Activated T-cell treated with anti-CD3 and anti-CD28 coated beads, Interleukin-2, amount 50 U/mL, for 72 hours (primary cell): ENCODE measurements around the gene EGFR. TPM values are rescaled to one million over a fixed set of nuclear protein-coding genes. Genes with fewer than 3 reads are reported as not detected.

Source experiments
- ATAC-seq, 2 donors: fragments of 150-1000 bp; cut with Tn5 transposase; replicated peaks in 1 of 2; 2 replicates each; pipeline ENCODE4 v1.10.0; 2021; ENCODE audit warnings: moderate library complexity in 2 of 2, mild to moderate bottlenecking in 1 of 2
- DNase-seq, 2 donors: peaks; one replicate each; pipeline ENCODE4 v3.0.0; 2021 to 2022; ENCODE audit warnings: mixed read lengths in 1 of 2
- H3K27ac Mint-ChIP-seq: one replicate; pipeline ENCODE4 v1.8.0; 2022; ENCODE audit warnings: mild to moderate bottlenecking, moderate library complexity, mixed read lengths
- H3K27me3 Mint-ChIP-seq: one replicate; pipeline ENCODE4 v1.8.0; 2022; ENCODE audit warnings: low read depth, mixed read lengths
- H3K36me3 Mint-ChIP-seq, 2 donors: one replicate each; pipeline ENCODE4 v1.8.0; 2022; ENCODE audit warnings: mixed read lengths in 2 of 2, mild to moderate bottlenecking in 1 of 2; ENCODE audit not compliant: insufficient read depth in 2 of 2
- H3K4me1 Mint-ChIP-seq: one replicate; pipeline ENCODE4 v1.8.0; 2022; ENCODE audit warnings: low read depth, mixed read lengths
- H3K4me3 Mint-ChIP-seq, 2 donors: one replicate each; pipeline ENCODE4 v1.8.0; 2022; ENCODE audit warnings: mild to moderate bottlenecking in 2 of 2, mixed read lengths in 2 of 2, moderate library complexity in 2 of 2
- H3K9me3 Mint-ChIP-seq, 2 donors: one replicate each; pipeline ENCODE4 v1.8.0; 2022; ENCODE audit warnings: mixed read lengths in 2 of 2
- total RNA-seq, 2 donors: library from RNA; stranded (reverse); gene quantifications; one replicate each; pipeline ENCODE4 v1.2.3, GENCODE V29; 2022

The EGFR gene
- total RNA-seq, 2 donors from 2014 or later = 0.09 TPM; not detected in 1

DNA sequence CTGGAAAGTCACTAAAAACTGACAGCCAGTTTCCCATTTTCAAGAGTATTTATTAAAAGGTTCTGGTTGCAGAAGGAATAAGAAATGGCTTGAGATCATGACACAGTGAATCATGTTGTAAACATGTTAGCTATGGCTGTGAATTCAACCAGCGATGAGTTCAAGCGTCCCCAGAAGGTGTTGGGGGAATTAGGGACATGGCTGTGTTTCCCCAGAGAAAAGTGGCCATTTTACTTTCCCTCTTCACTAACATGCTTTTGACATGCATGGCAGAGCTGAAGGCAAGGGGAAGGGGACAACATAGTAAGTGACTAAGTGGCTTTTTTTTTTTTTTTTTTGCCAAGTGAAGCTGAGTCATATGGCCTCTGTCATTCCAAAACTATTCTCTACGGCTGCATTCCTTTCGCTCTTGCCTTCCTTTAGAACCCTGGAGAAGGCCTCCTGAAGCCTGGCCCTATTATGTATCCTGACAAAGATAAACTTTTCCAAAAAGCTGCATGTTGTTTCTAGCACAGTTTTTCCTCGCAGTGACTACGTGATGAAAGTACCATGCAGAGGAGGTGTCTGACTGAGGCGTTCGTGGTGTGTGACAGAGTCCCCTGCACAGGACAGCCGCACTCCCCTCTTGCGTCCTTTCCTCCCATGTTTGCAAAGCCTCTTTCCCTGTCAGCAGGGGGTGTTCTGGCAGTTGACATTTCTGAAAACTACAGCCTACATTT lies 46.9 kb downstream of the EGFR start:
- Mint-ChIP-seq H3K9me3 (no peaks in the 10 kb centered on the region), H3K27me3 (peaks cover 42% of the 10 kb centered on the region), H3K27ac (no peak overlapping the region), H3K36me3 (no peaks in the 10 kb centered on the region), H3K4me1 (no peaks in the 10 kb centered on the region), H3K4me3 (no peak overlapping the region)
- ATAC-seq (peak in 1 of 2 donors; percentile 53), DNase-seq (no peak)

DNA sequence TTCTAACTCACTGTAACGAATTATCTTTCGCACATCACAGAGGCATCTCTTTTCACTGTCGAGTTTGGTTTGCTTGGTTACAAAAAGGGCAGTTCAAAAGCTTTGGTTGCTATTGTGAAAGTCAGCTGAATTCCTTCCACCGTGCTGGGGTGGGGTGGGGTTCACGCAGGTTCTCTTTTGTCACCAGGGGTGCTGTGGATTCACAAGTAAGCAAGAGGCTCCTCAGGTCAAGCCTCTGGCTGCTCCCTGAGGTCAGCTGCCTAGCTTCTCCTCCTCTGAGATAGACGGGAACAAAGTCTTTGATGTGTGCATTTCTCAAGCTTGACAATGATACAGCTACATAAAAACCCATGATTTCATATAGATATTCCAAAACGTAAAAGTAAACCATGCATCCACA lies 47.7 kb downstream of the EGFR start:
- Mint-ChIP-seq H3K27me3 (peaks cover 42% of the 10 kb centered on the region), H3K36me3 (no peaks in the 10 kb centered on the region), H3K4me1 (no peaks in the 10 kb centered on the region), H3K27ac (no peak overlapping the region), H3K4me3 (no peak overlapping the region), H3K9me3 (no peaks in the 10 kb centered on the region)
- DNase-seq = no peak
- ATAC-seq = no peak

- Mint-ChIP-seq H3K27ac (no peak overlapping the region), H3K9me3 (no peaks in the 10 kb centered on the region), H3K4me1 (no peaks in the 10 kb centered on the region), H3K36me3 (no peaks in the 10 kb centered on the region), H3K4me3 (no peak overlapping the region), H3K27me3 (peaks cover 42% of the 10 kb centered on the region)
- no peak for ATAC-seq
- DNase-seq = no peak
These were observed 48.1 kb downstream of the EGFR start for GRCh38 chr7:55066938-55067337.

GRCh38 chr7:55067748-55068147 lies 48.9 kb downstream of the EGFR start:
- no peak overlapping the region for H3K27ac Mint-ChIP-seq
- no peak for ATAC-seq
- peaks cover under 1% of the 10 kb centered on the region for H3K4me1 Mint-ChIP-seq
- H3K27me3 Mint-ChIP-seq = peaks cover 39% of the 10 kb centered on the region
- H3K36me3 Mint-ChIP-seq = no peaks in the 10 kb centered on the region
- DNase-seq = no peak
- no peaks in the 10 kb centered on the region for H3K9me3 Mint-ChIP-seq
- H3K4me3 Mint-ChIP-seq = no peak overlapping the region

GRCh38 chr7:55069271-55069792 lies 50.5 kb downstream of the EGFR start:
- Mint-ChIP-seq H3K27me3 (peaks cover 31% of the 10 kb centered on the region), H3K36me3 (no peaks in the 10 kb centered on the region), H3K4me1 (peaks cover 15% of the 10 kb centered on the region), H3K27ac (no peak overlapping the region), H3K4me3 (no peak overlapping the region), H3K9me3 (no peaks in the 10 kb centered on the region)
- no peak for ATAC-seq
- DNase-seq = no peak

DNA sequence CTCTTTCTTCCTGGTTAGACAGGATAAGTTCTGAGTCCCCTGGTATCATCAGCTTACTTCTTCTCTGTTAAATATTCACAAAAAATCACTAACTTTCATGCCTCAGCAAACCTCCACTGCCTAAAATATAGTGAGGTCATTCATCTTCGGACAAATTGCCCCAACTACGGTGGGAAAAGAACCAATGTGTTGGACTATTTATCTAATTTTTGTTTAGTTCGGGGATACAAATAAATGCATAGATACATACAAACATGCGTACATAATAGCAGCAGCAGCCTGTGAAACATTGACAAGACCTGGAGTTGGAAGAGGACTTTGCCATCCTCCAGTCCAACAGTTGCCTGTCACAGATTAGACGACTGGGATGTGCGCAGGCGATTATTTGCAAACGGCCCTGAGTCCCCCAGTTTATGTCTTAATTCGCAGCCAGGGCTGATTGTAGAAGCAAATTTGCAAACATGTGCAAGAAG lies 51.5 kb downstream of the EGFR start:
- H3K27me3 Mint-ChIP-seq = peaks cover 31% of the 10 kb centered on the region
- DNase-seq (no peak), ATAC-seq (no peak)
- H3K36me3 Mint-ChIP-seq = no peaks in the 10 kb centered on the region
- peaks cover 22% of the 10 kb centered on the region for H3K4me1 Mint-ChIP-seq
- H3K9me3 Mint-ChIP-seq = no peaks in the 10 kb centered on the region
- no peak overlapping the region for H3K4me3 Mint-ChIP-seq
- no peak overlapping the region for H3K27ac Mint-ChIP-seq

GRCh38 chr7:55070854-55071253 lies 52.0 kb downstream of the EGFR start:
- Mint-ChIP-seq H3K27me3 (peaks cover 31% of the 10 kb centered on the region), H3K4me1 (peaks cover 22% of the 10 kb centered on the region), H3K27ac (no peak overlapping the region), H3K4me3 (no peak overlapping the region), H3K36me3 (no peaks in the 10 kb centered on the region), H3K9me3 (no peaks in the 10 kb centered on the region)
- DNase-seq (no peak), ATAC-seq (no peak)

- peaks cover 22% of the 10 kb centered on the region for H3K4me1 Mint-ChIP-seq
- H3K27me3 Mint-ChIP-seq = peaks cover 27% of the 10 kb centered on the region
These were observed 52.8 kb downstream of the EGFR start for GRCh38 chr7:55071411-55072175.

GRCh38 chr7:55072251-55072650 lies 53.4 kb downstream of the EGFR start:
- Mint-ChIP-seq H3K4me3 (no peak overlapping the region), H3K27me3 (peaks cover 22% of the 10 kb centered on the region), H3K36me3 (no peaks in the 10 kb centered on the region), H3K9me3 (no peaks in the 10 kb centered on the region), H3K27ac (no peak overlapping the region), H3K4me1 (peaks cover 22% of the 10 kb centered on the region)
- DNase-seq (no peak), ATAC-seq (no peak)

More at GRCh38 chr7:55071411-55072175, 52.8 kb downstream of the EGFR start:
- no peak for ATAC-seq
- DNase-seq = no peak
- no peak overlapping the region for H3K4me3 Mint-ChIP-seq
- H3K36me3 Mint-ChIP-seq = no peaks in the 10 kb centered on the region
- H3K27ac Mint-ChIP-seq = no peak overlapping the region
- no peaks in the 10 kb centered on the region for H3K9me3 Mint-ChIP-seq

- Mint-ChIP-seq H3K9me3 (no peaks in the 10 kb centered on the region), H3K4me1 (peaks cover 22% of the 10 kb centered on the region), H3K27me3 (peaks cover 22% of the 10 kb centered on the region), H3K27ac (no peak overlapping the region), H3K4me3 (peak overlapping the region in 1 of 2 donors; percentile 62), H3K36me3 (no peaks in the 10 kb centered on the region)
- ATAC-seq = peak; percentile 73 to 79
- DNase-seq = peak in 1 of 2 donors; percentile 2
These were observed 54.3 kb downstream of the EGFR start for GRCh38 chr7:55073051-55073511.

DNA sequence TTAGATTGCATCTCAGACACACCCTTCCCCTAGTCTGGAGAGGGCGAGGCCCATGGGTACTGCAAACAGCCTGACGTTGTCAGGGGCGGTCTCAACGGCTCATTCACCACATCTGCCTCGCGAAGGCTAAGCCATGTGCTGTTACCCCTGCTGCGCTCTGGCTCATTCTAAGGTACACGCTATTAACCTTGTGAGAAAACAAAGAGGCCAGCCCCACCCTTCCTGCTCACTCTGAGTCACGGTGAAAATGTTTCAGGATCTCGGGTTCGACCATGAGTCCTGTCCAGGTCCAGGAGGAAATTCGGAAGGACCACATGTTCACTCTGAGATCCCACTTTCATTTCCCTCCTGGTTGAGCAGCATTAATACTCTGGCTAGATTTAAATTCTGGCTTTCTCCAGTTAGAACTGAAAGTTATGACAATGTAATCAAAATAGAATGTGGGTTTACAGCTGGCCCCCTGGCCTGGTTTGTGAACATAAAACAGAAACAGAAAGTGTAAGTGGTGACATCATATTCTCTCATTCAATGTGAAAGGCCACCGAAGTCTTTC lies 55.2 kb downstream of the EGFR start:
- H3K4me3 Mint-ChIP-seq = peak overlapping the region; percentile 40 to 62
- H3K36me3 Mint-ChIP-seq = no peaks in the 10 kb centered on the region
- DNase-seq (peak; percentile 10 to 41), ATAC-seq (peak; percentile 69 to 77)
- H3K4me1 Mint-ChIP-seq = peaks cover 22% of the 10 kb centered on the region
- H3K27ac Mint-ChIP-seq = no peak overlapping the region
- no peaks in the 10 kb centered on the region for H3K9me3 Mint-ChIP-seq
- peaks cover 14% of the 10 kb centered on the region for H3K27me3 Mint-ChIP-seq

- H3K9me3 Mint-ChIP-seq = no peaks in the 10 kb centered on the region
These were observed 56.7 kb downstream of the EGFR start for GRCh38 chr7:55075464-55076021.

More at GRCh38 chr7:55075464-55076021, 56.7 kb downstream of the EGFR start:
- Mint-ChIP-seq H3K4me1 (peaks cover 22% of the 10 kb centered on the region), H3K36me3 (no peaks in the 10 kb centered on the region), H3K4me3 (no peak overlapping the region), H3K27ac (no peak overlapping the region), H3K27me3 (no peaks in the 10 kb centered on the region)
- DNase-seq (no peak), ATAC-seq (no peak)
